ENCODE data around the gene NABP2.

Gene NABP2

GRCh38 chr12:56205445-56205844 is 18.7 kb upstream of the NABP2 start:
- no peak overlapping the region for H3K4me3 ChIP-seq (ENCODE audit: low read depth in 1 of 2, low read length in 1 of 2)
- H3K27ac ChIP-seq = no peak overlapping the region
- TF ChIP-seq CTCF (IDR thresholded peaks at IDR 0.05) = no peak
- H3K4me1 ChIP-seq (ENCODE audit: control insufficient read depth in 1 of 2, insufficient read depth in 1 of 2, low read depth in 1 of 2, low read length in 1 of 2) = no peaks in the 10 kb centered on the region
- no peaks in the 10 kb centered on the region for H3K9me3 ChIP-seq
- H3K36me3 ChIP-seq = peaks cover 65% of the 10 kb centered on the region
- no peaks in the 10 kb centered on the region for H3K27me3 ChIP-seq

GRCh38 chr12:56206452-56207166 is 17.5 kb upstream of the NABP2 start:
- Histone ChIP-seq H3K4me3 (ENCODE audit: low read depth in 1 of 2, low read length in 1 of 2) (no peak overlapping the region), H3K9me3 (no peaks in the 10 kb centered on the region), H3K36me3 (peaks cover 77% of the 10 kb centered on the region), H3K27me3 (no peaks in the 10 kb centered on the region), H3K4me1 (ENCODE audit: control insufficient read depth in 1 of 2, insufficient read depth in 1 of 2, low read depth in 1 of 2, low read length in 1 of 2) (no peaks in the 10 kb centered on the region), H3K27ac (no peak overlapping the region)
- no peak for TF ChIP-seq CTCF (IDR thresholded peaks at IDR 0.05)

GRCh38 chr12:56208006-56208405 is 16.1 kb upstream of the NABP2 start:
- Histone ChIP-seq H3K4me1 (ENCODE audit: control insufficient read depth in 1 of 2, insufficient read depth in 1 of 2, low read depth in 1 of 2, low read length in 1 of 2) (no peaks in the 10 kb centered on the region), H3K36me3 (peaks cover 91% of the 10 kb centered on the region), H3K27ac (no peak overlapping the region), H3K9me3 (no peaks in the 10 kb centered on the region), H3K27me3 (no peaks in the 10 kb centered on the region), H3K4me3 (ENCODE audit: low read depth in 1 of 2, low read length in 1 of 2) (no peak overlapping the region)
- TF ChIP-seq CTCF (IDR thresholded peaks at IDR 0.05) = no peak

- H3K9me3 ChIP-seq = no peaks in the 10 kb centered on the region
- H3K36me3 ChIP-seq = peaks cover 99% of the 10 kb centered on the region
- H3K4me3 ChIP-seq (ENCODE audit: low read depth in 1 of 2, low read length in 1 of 2) = no peak overlapping the region
- no peaks in the 10 kb centered on the region for H3K4me1 ChIP-seq (ENCODE audit: control insufficient read depth in 1 of 2, insufficient read depth in 1 of 2, low read depth in 1 of 2, low read length in 1 of 2)
- H3K27me3 ChIP-seq = no peaks in the 10 kb centered on the region
- TF ChIP-seq CTCF (IDR thresholded peaks at IDR 0.05) = no peak
- H3K27ac ChIP-seq = no peak overlapping the region
Measured at GRCh38 chr12:56212361-56212760, 11.8 kb upstream of the NABP2 start.

- H3K4me1 ChIP-seq (ENCODE audit: control insufficient read depth in 1 of 2, insufficient read depth in 1 of 2, low read depth in 1 of 2, low read length in 1 of 2) = no peaks in the 10 kb centered on the region
- no peaks in the 10 kb centered on the region for H3K9me3 ChIP-seq
- H3K27me3 ChIP-seq = no peaks in the 10 kb centered on the region
- H3K27ac ChIP-seq = no peak overlapping the region
- H3K4me3 ChIP-seq (ENCODE audit: low read depth in 1 of 2, low read length in 1 of 2) = no peak overlapping the region
- H3K36me3 ChIP-seq = peaks cover 88% of the 10 kb centered on the region
- TF ChIP-seq CTCF (IDR thresholded peaks at IDR 0.05) = no peak
Measured at GRCh38 chr12:56213878-56214277, 10.3 kb upstream of the NABP2 start.
